LNCAP (cell line): ENCODE data around the gene GJB6.

ENCODE experiments used
- CTCF ChIP-seq: fragments of 450-650 bp; IDR thresholded peaks from 2 replicates; pipeline ENCODE4 v1.5.1; 2017; ENCODE audit warnings: mild to moderate bottlenecking

GJB6 gene

GRCh38 chr13:20231839-20232555 is at the start of gene GJB6:
Gene GJB6, minus strand, starts transcription at chr13:20232319. Its CDS starts 8,839 bp downstream, at chr13:20223480.
- no peak for TF ChIP-seq CTCF

- no peak for TF ChIP-seq CTCF
These were observed 42.3 kb upstream of the GJB6 start for GRCh38 chr13:20274466-20274865.

GRCh38 chr13:20272588-20273171 is 40.6 kb upstream of the GJB6 start:
- no peak for TF ChIP-seq CTCF

GRCh38 chr13:20272104-20272503 is 40.0 kb upstream of the GJB6 start:
- TF ChIP-seq CTCF: no peak

- TF ChIP-seq CTCF: no peak
These were observed 39.3 kb upstream of the GJB6 start for GRCh38 chr13:20271441-20271840.

- no peak for TF ChIP-seq CTCF
These were observed 38.2 kb upstream of the GJB6 start for GRCh38 chr13:20270163-20270865.

- no peak for TF ChIP-seq CTCF
These were observed 32.3 kb upstream of the GJB6 start for GRCh38 chr13:20264271-20265018.
